Activated T-cell treated with anti-CD3 and anti-CD28 coated beads, Interleukin-2, amount 50 U/mL, for 1 hour (primary cell): ENCODE data around the gene RAPGEFL1.
"Not testable (repeated sequence)": the region's sequence is repeated elsewhere in the genome, so short reads cannot be mapped to it uniquely, and the experiment has no call there.

Experiments used
- DNase-seq: peaks from one replicate; pipeline ENCODE4 v3.0.0-alpha.2; 2020

The RAPGEFL1 gene

GRCh38 chr17:40213914-40214313, 36.6 kb downstream of the RAPGEFL1 start:
- DNase-seq = not testable (repeated sequence)

- no peak for DNase-seq
Measured at GRCh38 chr17:40218006-40218739, 40.9 kb downstream of the RAPGEFL1 start.

DNA sequence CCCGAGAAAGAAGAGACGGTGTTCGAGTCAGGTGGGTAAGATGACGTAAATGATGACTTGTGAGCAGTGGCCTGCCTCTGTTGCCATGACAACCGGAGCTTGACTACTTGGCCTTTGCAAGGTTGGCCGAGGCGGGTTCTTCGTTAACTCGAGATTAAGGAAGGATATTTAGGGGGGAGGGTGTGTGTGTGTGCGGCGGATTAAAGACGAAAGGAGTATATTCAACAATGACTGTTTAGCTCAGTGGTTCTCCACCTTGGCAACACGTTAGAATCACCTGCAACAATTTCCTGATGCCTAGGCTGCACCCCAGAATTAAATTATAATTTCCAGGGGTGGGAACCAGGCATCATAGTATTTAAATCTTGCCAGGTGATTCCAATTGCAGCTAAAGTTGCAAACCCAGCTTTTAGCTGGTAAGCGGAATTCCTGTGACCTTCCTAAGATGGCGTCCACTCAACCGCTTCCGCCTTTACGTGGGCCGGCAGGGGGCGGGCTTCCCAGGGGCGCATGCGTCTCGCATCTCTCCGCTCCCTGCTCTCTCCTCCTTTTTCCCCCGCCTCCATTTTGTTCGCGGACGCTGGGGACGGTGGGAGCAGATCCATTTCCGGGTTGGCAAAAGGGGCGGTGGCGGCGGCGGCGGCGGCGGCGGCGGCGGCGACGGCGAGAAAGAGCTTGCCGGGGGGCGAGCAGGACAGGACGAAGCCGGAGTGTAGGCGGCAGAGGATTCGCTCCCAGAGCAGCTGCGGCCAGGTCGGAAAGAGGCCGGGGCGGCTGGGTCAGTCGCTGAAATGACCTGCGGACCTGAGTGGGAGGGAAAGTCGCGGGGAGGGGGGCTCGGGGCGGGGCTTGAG, 41.7 kb downstream of the RAPGEFL1 start, which contains the start of gene WIPF2:
WIPF2 (plus strand) TSS at position 565 of the 854 bp plus-strand sequence. CDS start 37,156 bp downstream, outside the sequence.
- peak; percentile 96 for DNase-seq

DNA sequence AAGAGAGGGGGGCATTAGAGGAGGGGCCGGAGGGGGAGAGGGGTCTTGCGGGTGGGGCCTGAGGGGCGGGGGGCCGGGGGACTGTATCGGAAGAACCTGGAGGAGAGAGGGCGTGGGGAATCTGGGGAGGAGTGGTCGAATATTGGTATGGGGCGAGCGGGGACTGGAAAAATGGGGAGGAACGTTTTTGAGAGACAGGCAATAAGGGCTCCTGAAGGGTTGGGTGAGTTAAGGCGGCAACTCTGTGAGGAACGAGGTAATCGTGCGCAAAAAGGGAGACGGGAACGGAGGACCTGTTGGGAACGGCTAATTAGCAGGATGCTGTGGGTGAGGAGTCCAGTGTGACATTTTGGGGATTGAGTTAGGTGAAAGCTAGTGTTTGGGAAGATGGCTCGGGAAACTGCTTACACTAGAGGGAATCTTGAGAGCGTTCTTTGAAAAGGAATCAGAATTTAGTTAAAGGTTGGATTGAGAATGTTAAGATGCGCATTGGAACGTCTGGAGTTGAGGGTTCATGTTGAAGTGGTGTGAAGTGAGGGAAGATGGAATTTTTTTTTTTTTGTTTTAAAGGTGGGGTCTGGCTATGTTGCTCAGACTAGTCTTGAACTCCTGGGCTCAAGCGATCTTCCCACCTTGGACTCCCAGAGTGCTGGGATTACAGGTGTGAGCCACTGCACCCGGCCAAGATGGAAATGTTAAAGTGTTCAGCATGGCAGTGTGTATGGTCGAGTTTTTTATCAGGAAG, 42.5 kb downstream of the RAPGEFL1 start:
- no peak for DNase-seq

DNA sequence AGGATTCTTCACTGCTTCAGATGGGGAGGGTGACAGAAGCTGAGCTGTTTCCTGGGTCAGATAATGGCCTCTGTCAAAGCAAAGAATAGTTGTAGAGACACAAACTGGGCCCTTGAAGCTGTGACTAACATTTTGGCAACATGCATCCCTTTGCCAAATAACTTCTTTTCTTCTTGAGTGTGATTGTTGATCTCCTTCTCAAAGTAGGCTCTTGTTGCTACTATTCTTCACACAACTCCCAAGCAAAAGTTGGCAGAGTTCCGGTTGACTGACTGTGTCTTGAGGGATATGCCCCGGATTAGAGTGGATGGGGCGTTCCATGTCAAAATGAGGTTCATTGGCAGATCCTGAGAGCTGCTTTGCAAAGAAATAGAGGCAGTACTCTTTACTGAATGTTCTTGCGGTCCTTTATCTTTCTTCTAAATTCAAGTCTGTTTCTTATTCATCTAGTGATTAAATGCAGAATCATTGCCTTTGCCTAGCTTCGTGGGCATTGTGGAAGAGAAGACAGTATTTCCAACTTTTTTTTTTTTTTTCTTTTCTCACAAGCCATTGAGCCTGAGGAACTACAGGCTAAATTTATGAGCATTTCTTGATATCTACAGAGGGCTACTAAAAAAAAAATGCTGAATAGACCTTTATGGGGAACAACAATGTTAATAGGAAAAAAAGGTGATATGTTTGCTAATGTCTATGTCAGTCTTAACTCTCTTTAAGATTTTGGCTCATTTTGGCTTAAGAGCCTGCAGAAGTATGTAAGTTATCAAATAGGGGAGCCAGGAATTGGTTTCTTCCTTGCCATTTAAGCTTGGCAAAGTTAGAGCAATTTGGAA, 47.7 kb downstream of the RAPGEFL1 start:
- DNase-seq = no peak

DNA sequence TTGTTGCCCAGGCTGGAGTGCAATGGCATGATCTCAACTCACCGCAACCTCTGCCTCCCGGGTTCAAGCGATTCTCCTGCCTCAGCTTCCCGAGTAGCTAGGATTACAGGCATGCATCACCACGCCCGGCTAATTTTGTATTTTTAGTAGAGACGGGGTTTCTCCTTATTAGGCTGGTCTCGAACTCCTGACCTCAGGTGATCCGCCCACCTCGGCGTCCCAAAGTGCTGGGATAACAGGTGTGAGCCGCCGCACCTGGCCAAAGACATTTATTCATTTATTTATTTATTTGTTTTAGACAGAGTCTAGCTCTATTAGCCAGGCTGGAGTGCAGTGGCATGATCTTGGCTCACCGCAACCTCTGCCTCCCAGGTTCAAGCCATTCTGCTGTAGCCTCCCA, 51.9 kb downstream of the RAPGEFL1 start:
- DNase-seq = not testable (repeated sequence)

- DNase-seq = no peak
Measured at GRCh38 chr17:40230670-40231069, 53.4 kb downstream of the RAPGEFL1 start.

DNA sequence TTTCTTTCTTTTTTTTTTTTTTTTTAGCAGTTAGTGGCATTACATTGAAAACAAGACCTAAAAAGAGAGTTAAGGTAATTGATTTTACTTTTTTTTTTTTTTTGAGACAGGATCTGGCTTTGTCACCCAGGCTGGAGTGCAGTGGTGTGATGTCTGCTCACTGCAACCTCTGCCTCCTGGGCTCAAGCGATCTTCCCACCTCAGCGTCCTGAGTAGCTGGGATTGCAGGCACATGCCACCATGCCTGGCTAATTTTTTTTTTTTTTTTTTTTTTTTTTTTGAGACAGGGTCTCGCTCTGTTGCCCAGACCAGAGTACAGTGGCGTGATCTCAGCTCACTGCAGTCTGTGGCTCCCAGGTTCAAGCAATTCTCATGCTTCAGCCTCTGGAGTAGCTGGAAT, 54.7 kb downstream of the RAPGEFL1 start:
- not testable (repeated sequence) for DNase-seq

GRCh38 chr17:40241252-40241834, 64.1 kb downstream of the RAPGEFL1 start:
- DNase-seq = no peak

- no peak for DNase-seq
Measured at GRCh38 chr17:40242774-40243173, 65.5 kb downstream of the RAPGEFL1 start.

- no peak for DNase-seq
Measured at GRCh38 chr17:40243761-40244160, 66.5 kb downstream of the RAPGEFL1 start.

DNA sequence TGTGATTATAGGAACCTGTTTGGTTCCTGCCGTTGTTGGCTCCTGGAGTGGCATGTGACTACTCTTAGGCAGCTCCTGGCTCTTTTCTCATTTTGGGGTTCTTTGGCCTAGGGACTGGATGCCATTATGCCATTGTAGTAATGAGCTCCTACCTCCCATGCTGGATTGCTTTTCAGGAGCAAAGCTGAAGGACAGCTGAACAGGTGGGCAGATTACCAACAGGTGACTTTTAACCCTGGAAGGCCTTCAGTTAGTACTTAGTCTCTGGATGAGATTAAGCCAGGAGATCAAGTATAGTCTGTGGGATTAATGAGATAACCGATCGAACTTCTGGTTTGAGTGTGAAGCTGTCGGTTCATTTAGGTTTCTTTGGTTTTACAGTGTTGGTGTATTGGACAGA, 67.0 kb downstream of the RAPGEFL1 start:
- DNase-seq = no peak
